GM20000 (cell line): ENCODE results near the gene EFCC1.

Experiments used
- DNase-seq: peaks from one replicate; pipeline ENCODE4 v3.0.0; 2012; ENCODE audit warnings: low spot score
- CTCF ChIP-seq: IDR thresholded peaks from 2 replicates; pipeline ENCODE4 v1.5.1; 2012; ENCODE audit warnings: mild to moderate bottlenecking, control low read depth; ENCODE audit errors: extremely low read depth, missing control alignments

EFCC1 gene

DNA sequence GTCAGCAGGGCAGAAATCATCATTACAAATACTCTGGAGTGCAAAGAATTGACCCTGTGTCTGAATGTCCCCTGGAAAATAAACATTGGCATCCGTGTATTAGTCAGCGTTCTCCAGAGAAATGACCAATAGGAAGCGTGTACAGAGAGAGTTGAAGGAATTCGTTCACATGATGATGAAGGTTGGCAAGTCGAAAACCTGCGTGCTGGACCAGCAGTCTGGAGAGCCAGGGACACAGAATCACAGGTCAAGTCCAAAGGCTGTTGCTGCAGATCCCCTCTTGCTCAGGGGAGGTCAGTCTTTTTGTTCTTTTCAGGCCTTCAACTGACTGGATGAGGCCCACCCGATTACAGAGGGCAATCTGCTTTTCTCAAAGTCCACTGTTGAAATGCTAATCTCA is 76.1 kb downstream of the EFCC1 start:
- no peak for TF ChIP-seq CTCF
- DNase-seq, result no peak

GRCh38 chr3:129078510-129078909 is 77.4 kb downstream of the EFCC1 start:
- DNase-seq, result no peak
- TF ChIP-seq CTCF, result no peak

- no peak for TF ChIP-seq CTCF
- DNase-seq, result no peak
Observed at GRCh38 chr3:129081503-129081902, 80.4 kb downstream of the EFCC1 start.

DNA sequence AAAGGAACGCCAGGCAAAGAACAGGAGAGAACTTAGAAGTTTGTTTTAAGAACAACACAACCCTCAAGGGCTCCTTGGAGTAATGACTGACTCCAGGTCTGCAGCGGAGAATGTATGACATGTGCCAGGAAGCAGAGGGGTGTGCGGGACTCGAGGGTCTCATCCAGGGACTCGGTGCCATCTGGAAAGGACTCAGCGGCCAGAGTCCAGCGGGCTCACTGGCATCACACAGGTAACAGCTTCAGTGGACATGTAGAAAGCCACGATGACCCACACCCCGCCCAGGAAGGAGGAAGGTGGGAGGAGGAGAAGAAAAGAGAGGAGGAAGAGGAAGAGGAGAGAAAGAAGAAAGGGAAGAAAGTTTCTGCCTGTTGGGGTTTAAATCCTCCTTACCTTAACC is 80.9 kb downstream of the EFCC1 start:
- DNase-seq, result no peak
- TF ChIP-seq CTCF, result no peak

GRCh38 chr3:129084501-129084900 is 83.4 kb downstream of the EFCC1 start:
- TF ChIP-seq CTCF, result no peak
- DNase-seq, result no peak

DNA sequence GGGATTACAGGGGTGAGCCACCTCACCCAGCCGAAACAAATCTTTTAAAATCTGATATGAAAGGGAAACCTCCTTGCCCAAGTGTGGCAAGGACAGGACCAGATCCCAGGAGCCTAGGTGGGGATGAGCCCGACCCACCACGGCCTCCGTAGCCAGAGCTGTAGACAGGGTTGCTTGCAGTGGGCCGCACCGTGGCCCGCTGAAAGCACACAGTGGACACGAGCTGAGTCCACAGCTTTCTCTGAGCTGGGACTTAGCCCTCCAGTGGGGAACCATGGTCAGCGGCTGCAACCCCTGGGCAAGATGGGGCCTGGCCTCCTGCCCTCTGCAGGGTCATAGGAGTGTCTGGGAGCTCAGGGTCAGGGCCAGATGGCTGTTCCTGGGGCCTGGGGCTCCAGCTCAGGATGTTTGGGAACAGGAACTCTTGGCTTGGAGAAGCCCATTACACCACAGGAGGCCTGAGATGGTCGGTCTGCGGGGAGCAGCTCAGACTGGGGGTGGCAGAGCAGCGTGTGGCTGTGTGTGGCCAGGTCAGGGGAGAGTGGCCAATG is 84.1 kb downstream of the EFCC1 start:
- no peak for TF ChIP-seq CTCF
- no peak for DNase-seq

DNA sequence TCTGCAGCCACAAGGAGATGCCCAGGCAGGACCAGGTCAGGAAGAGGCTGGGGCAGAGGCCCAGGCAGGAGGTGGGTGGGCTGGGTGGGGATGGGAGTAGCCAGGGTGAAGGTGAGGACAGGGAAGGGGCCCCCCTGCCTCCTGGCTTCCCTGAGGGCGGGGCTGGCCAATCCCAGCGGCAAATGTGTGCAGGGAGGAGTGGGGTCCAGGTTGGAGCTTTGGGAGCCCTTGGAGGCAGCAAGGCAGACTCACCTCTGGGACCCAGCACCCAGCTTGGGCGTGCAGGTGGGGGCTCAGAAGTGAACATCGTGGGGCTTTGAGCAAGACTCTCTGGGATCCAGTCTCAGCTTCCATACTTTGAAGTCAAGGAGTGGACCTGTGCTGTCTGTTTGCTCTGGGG is 84.7 kb downstream of the EFCC1 start:
- no peak for DNase-seq
- no peak for TF ChIP-seq CTCF
